ENCODE measurements around the gene BCL3.
"Not testable (repeated sequence)": the region's sequence is repeated elsewhere in the genome, so short reads cannot be mapped to it uniquely, and the experiment has no call there.

Gene BCL3

DNA sequence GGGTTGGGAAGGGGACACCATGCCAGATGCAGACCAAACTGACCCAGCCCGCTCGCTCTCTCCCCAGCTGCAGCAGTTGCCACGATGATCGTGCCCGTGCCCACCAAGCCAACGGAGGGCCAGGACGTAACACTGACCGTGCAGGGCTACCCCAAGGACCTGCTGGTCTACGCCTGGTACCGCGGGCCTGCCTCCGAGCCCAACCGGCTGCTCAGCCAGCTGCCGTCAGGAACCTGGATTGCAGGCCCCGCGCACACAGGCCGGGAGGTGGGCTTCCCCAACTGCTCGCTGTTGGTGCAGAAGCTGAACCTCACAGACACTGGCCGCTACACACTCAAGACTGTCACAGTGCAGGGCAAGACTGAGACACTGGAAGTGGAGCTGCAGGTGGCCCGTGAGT lies 40.7 kb upstream of the BCL3 start:
- H3K79me2 ChIP-seq: no peaks in the 10 kb centered on the region
- H3K9ac ChIP-seq: no peak overlapping the region
- TF ChIP-seq, protein P1, sequence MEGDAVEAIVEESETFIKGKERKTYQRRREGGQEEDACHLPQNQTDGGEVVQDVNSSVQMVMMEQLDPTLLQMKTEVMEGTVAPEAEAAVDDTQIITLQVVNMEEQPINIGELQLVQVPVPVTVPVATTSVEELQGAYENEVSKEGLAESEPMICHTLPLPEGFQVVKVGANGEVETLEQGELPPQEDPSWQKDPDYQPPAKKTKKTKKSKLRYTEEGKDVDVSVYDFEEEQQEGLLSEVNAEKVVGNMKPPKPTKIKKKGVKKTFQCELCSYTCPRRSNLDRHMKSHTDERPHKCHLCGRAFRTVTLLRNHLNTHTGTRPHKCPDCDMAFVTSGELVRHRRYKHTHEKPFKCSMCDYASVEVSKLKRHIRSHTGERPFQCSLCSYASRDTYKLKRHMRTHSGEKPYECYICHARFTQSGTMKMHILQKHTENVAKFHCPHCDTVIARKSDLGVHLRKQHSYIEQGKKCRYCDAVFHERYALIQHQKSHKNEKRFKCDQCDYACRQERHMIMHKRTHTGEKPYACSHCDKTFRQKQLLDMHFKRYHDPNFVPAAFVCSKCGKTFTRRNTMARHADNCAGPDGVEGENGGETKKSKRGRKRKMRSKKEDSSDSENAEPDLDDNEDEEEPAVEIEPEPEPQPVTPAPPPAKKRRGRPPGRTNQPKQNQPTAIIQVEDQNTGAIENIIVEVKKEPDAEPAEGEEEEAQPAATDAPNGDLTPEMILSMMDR (IDR thresholded peaks at IDR 0.05): no peak
- no peaks in the 10 kb centered on the region for H3K36me3 ChIP-seq (ENCODE audit: control insufficient read depth, insufficient read depth, low read length)
- no peak overlapping the region for H3K4me2 ChIP-seq (ENCODE audit: low read length)
- no peak overlapping the region for H3K4me3 ChIP-seq (ENCODE audit: low read depth, low read length)
- H3K9me3 ChIP-seq (ENCODE audit: control insufficient read depth, low read length): no peaks in the 10 kb centered on the region
- H3K27me3 ChIP-seq (ENCODE audit: control insufficient read depth, insufficient read depth, low read length): no peaks in the 10 kb centered on the region
- H2AFZ ChIP-seq: no peak overlapping the region
- H3K27ac ChIP-seq: no peak overlapping the region
- peaks cover 12% of the 10 kb centered on the region for H3K4me1 ChIP-seq

DNA sequence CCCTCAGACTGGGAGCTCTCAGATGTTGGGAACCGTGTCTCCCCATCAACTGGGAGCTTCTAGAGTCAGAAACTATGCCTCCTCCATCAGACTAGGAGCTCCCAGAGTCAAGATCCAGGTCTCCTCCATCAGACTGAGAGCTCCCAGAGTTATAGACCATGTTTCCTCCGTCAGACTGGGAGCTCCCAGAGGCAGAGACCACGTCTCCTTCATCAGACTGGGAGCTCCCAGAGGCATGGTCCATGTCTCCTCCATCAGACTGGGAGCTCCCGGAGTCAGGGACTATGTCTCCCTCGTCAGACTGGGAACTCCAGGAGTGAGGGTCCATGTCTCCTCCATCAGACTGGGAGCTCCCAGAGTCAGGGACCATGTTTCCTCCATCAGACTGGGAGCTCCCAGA lies 39.6 kb upstream of the BCL3 start:
- Histone ChIP-seq H3K4me2 (ENCODE audit: low read length) (no peak overlapping the region), H3K9me3 (ENCODE audit: control insufficient read depth, low read length) (no peaks in the 10 kb centered on the region), H3K4me1 (peaks cover 12% of the 10 kb centered on the region), H3K27me3 (ENCODE audit: control insufficient read depth, insufficient read depth, low read length) (no peaks in the 10 kb centered on the region), H3K9ac (no peak overlapping the region), H3K36me3 (ENCODE audit: control insufficient read depth, insufficient read depth, low read length) (no peaks in the 10 kb centered on the region), H3K4me3 (ENCODE audit: low read depth, low read length) (no peak overlapping the region), H2AFZ (no peak overlapping the region), H3K79me2 (no peaks in the 10 kb centered on the region), H3K27ac (no peak overlapping the region)
- TF ChIP-seq, protein P1 (IDR thresholded peaks at IDR 0.05): no peak

DNA sequence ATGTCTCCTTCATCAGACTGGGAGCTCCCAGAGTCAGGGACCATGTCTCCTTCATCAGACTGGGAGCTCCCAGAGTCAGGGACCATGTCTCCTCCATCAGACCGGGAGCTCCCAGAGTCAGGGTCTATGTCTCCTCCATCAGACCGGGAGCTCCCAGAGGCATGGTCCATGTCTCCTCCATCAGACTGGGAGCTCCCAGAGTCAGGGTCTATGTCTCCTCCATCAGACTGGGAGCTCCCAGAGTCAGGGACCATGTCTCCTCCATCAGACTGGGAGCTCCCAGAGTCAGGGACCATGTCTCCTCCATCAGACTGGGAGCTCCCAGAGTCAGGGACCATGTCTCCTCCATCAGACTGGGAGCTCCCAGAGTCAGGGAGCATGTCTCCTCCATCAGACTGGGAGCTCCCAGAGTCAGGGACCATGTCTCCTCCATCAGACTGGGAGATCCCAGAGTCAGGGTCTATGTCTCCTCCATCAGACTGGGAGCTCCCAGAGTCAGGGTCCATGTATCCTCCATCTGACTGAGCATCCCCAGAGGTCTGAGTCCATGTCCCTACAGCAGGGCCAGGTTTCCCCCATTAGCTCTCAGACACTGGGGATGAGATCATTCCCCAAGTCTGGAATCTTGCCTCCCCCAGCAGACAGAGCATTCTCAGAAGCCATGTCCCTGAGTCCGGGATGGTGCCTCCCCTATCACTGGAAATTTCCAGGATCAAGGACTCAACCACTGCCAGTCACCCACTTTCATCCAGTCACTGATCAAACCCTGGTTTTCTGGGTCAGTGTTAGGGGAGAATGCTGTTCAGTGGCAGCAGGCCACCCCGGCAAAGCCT lies 38.9 kb upstream of the BCL3 start:
- not testable (repeated sequence) for H3K9me3 ChIP-seq (ENCODE audit: control insufficient read depth, low read length); H3K27ac ChIP-seq; H3K9ac ChIP-seq; H2AFZ ChIP-seq; H3K4me2 ChIP-seq (ENCODE audit: low read length); H3K79me2 ChIP-seq; H3K36me3 ChIP-seq (ENCODE audit: control insufficient read depth, insufficient read depth, low read length); H3K27me3 ChIP-seq (ENCODE audit: control insufficient read depth, insufficient read depth, low read length); H3K4me3 ChIP-seq (ENCODE audit: low read depth, low read length)
- peaks cover 12% of the 10 kb centered on the region for H3K4me1 ChIP-seq

DNA sequence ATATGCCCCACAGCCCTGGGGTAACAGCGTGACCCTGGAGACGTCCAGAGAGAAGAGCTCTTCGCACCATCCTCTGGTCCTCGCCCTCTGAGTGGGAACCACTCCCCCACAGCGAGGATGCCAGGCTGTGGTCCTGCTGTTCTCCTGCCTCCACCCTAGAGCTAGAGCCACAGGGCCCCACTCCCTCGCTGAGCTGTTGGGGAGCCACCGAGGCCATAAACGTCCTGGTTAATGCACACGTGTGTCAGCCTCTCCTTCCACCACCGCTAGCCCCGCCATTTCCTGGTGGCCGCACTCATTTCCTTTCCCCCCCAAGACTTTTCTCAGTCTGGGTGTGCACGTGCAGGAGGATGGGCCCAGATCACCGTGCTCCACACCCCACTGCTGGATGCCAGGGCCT lies 38.0 kb upstream of the BCL3 start:
- H2AFZ ChIP-seq: no peak overlapping the region
- no peaks in the 10 kb centered on the region for H3K79me2 ChIP-seq
- no peaks in the 10 kb centered on the region for H3K27me3 ChIP-seq (ENCODE audit: control insufficient read depth, insufficient read depth, low read length)
- TF ChIP-seq, protein P1 (IDR thresholded peaks at IDR 0.05): no peak
- H3K9ac ChIP-seq: no peak overlapping the region
- no peak overlapping the region for H3K27ac ChIP-seq
- peaks cover 10% of the 10 kb centered on the region for H3K4me1 ChIP-seq
- no peak overlapping the region for H3K4me3 ChIP-seq (ENCODE audit: low read depth, low read length)
- H3K36me3 ChIP-seq (ENCODE audit: control insufficient read depth, insufficient read depth, low read length): no peaks in the 10 kb centered on the region
- no peak overlapping the region for H3K4me2 ChIP-seq (ENCODE audit: low read length)
- H3K9me3 ChIP-seq (ENCODE audit: control insufficient read depth, low read length): no peaks in the 10 kb centered on the region

DNA sequence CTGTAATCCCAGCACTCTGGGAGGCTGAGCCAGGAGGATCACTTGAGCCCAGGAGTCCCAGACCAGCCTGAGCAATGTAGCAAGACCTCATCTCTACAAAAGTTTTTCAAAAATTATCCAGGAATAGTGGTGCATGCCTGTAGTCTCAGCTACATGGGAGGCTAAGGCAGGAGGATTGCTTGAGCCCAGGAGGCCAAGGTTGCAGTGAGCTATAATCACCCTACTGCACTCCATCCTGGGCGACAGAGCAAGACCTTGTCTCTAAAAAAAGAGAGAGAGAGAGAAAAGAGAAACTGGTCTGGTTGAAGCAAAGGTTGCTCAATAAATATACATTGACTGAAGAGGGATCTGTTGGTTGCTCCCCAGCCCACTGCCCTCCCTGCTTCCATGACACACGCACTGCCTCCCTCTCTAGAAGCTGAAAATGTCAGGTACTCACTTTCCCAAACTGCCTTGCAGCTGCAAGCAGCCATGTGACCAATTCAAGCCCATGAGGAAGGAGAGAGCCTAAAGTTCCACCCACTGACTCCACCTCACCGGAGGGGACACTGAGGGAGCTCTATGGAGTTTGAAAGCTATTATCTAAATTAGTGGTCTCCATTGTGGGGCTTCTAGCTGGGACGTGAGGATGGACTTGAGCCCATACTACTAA lies 35.5 kb upstream of the BCL3 start:
- H3K4me1 ChIP-seq: peaks cover 4% of the 10 kb centered on the region
- H3K27ac ChIP-seq: no peak overlapping the region
- H3K4me2 ChIP-seq (ENCODE audit: low read length): no peak overlapping the region
- TF ChIP-seq, protein P1 (IDR thresholded peaks at IDR 0.05): no peak
- no peaks in the 10 kb centered on the region for H3K9me3 ChIP-seq (ENCODE audit: control insufficient read depth, low read length)
- H3K27me3 ChIP-seq (ENCODE audit: control insufficient read depth, insufficient read depth, low read length): no peaks in the 10 kb centered on the region
- H3K79me2 ChIP-seq: no peaks in the 10 kb centered on the region
- no peaks in the 10 kb centered on the region for H3K36me3 ChIP-seq (ENCODE audit: control insufficient read depth, insufficient read depth, low read length)
- H3K9ac ChIP-seq: no peak overlapping the region
- no peak overlapping the region for H2AFZ ChIP-seq
- no peak overlapping the region for H3K4me3 ChIP-seq (ENCODE audit: low read depth, low read length)

Measured in parathyroid adenoma (tissue), 2 donors.